Fibroblast of pulmonary artery (primary cell): ENCODE measurements around the gene PTPRN2.
"Not testable (repeated sequence)": the region's sequence is repeated elsewhere in the genome, so short reads cannot be mapped to it uniquely, and the experiment has no call there.

Experiments used
- DNase-seq: peaks from one replicate; pipeline ENCODE4 v3.0.0-alpha.2; 2010; ENCODE audit warnings: low read depth
- H3K4me3 ChIP-seq: replicated peaks from 2 replicates; pipeline ENCODE4 v1.5.1; 2011; ENCODE audit warnings: low read depth, mild to moderate bottlenecking, control low read depth, low read length, moderate library complexity
- CTCF ChIP-seq: IDR thresholded peaks from 2 replicates; pipeline ENCODE4 v1.5.1; 2011; ENCODE audit warnings: mild to moderate bottlenecking, control low read depth, low read length, inconsistent platforms; ENCODE audit errors: missing control alignments

PTPRN2 gene

GRCh38 chr7:157897681-157898080, 689.9 kb downstream of the PTPRN2 start:
- DNase-seq = no peak
- no peak for TF ChIP-seq CTCF
- no peak overlapping the region for H3K4me3 ChIP-seq

DNA sequence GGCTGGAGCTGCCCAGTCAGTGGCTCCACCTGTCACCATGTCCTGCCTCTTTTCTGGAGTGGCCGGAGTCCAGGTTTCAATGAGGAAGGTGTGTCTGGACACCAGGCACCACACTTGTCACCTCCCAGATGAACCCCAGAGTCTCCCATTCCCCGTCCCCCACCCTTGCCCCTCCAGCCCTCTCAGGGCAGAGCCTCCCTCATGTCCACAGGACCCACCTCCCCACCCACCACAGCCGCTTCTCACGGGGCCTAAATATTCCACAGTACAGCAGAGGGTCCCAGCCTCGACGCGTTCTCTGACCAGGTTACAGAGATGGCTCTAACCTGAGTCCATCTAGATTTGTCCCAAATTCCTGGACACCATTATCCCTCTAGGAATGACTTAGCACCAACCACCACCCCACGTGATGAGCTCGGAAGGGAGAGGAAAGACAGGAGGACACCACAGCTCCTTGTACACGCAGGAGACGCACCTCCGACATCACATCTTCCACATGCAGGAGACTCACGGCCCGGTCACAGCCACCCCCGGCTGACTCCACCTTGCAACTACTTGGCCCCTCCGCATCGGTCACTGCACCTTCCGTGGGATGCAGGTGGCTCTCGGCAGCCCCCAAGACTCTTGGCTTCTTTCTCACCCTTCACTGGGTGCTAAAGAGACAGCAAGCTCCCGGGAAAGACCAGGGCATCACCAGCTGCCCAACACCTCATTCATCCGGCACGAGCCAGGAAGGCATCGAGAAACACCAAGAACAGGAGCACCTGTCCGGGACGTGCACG, 690.7 kb downstream of the PTPRN2 start:
- H3K4me3 ChIP-seq = no peak overlapping the region
- no peak for TF ChIP-seq CTCF
- no peak for DNase-seq

- H3K4me3 ChIP-seq, DNase-seq: not testable (repeated sequence)
Measured at GRCh38 chr7:157896376-157896675, 691.3 kb downstream of the PTPRN2 start.

GRCh38 chr7:157895520-157896375, 691.9 kb downstream of the PTPRN2 start:
- DNase-seq = no peak
- TF ChIP-seq CTCF = no peak
- no peak overlapping the region for H3K4me3 ChIP-seq

DNA sequence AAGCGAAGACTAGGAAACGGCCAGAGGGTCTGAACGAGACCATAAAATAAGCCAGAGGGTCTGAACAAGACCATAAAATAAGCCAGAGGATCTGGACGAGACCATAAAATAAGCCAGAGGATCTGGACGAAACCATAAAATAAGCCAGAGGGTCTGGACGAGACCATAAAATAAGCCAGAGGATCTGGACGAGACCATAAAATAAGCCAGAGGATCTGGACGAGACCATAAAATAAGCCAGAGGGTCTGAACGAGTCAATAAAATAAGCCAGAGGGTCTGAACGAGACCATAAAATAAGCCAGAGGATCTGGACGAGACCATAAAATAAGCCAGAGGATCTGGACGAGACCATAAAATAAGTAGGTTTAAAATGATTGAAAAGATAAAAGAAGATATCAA, 692.5 kb downstream of the PTPRN2 start:
- DNase-seq, H3K4me3 ChIP-seq: not testable (repeated sequence)

DNA sequence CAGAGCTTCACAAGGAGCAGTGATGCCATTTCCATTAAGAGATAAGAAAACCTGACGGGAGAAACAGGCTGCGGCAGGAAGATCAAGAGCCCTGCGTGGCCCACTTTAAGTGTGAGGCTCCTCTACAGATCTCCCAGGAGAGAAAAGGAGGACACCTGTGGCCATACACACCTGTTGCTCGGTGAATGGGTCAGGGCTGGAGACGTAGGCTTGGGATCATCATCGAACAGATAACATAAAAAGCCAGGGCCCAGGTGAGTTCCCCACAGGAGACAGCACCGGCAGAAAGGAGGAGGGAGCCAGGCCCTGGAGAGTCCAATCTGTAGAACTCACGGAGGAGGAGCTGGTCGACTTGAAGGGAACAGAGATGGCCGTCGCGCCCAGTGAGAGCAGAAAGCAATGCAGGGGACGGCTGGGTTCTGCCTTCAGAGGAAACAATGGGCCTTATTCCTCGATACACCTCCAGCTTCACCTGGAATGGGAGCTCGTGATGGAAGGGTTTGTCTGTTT, 694.0 kb downstream of the PTPRN2 start:
- TF ChIP-seq CTCF = no peak
- no peak overlapping the region for H3K4me3 ChIP-seq
- DNase-seq = no peak

DNA sequence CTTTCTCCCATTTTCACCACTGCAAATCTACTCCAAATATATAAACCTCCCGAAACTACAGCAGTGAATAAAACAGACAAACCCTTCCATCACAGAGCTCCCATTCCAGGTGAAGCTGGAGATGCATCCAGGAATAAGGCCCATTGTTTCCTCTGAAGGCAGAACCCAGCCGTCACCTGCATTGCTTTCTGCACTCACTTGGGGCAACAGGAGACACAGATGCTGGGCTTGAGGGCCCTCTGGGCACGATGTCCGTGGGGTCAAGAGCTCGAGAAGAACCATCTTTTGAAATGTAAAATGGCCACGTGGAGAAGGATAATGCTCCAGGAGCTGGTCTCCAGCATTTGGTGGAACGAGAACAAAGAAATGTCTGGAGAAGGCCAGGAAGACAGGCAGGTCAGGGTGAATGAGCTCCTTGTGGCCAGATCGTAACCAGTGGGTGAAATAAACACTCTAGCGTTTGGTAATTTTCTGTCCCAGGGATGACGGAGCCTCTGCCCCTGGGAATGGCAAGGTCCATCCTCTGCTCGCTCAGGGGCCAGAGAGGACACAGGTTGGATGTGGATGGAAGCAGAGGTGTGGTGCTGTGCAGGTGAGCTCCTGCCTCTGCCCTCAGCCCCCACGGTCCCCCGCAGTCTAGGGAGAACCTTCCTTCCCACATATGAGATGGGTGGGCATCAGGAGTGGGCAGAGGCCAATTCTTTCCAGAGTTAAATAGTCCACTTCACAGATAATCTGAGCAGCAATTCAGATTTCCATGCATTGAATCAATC, 694.7 kb downstream of the PTPRN2 start:
- DNase-seq = no peak
- H3K4me3 ChIP-seq = no peak overlapping the region
- no peak for TF ChIP-seq CTCF
